ENCODE results near the gene CACNA1S.

DNA sequence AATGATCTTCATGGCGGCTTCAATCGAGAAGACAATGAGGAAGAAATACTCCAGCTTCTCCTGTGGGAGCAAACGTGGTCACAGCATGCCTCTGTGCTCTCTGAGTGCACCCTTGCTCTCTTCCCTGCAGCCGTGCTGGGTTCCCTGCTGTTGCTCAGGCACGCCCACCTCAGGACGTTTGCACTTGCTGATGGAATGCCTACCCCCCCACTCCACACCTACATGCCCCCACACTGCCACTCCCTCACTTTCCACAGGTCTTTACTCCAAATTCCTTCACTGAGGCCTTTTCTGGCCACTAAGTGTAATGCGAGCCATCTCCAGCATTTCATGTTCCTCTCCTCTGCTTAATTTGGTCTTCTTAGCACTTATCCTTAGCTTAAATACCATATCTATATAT is 18.3 kb downstream of the CACNA1S start:
- TF ChIP-seq CTCF (IDR thresholded peaks at IDR 0.05) (no peak), EZH2 (IDR thresholded peaks at IDR 0.05) (no peak), EZH2phosphoT487 (IDR thresholded peaks at IDR 0.05) (no peak)

Data from neural progenitor cell (in vitro differentiated cells).